SK-N-MC (cell line): ENCODE data around the gene MISP.

Experiments
- EZH2 ChIP-seq: fragments of 200-600 bp; sonication (generic); IDR thresholded peaks from one replicate; pipeline ENCODE4 v1.6.1; 2017; ENCODE audit warnings: antibody characterized with exemption
- FOXP2 ChIP-seq: optimal IDR thresholded peaks from 2 replicates; pipeline ENCODE3; 2011; ENCODE audit warnings: mild to moderate bottlenecking, moderate library complexity; ENCODE audit not compliant: insufficient read depth; ENCODE audit errors: extremely low read length, control extremely low read depth
- POLR2AphosphoS5 ChIP-seq: IDR thresholded peaks from 2 replicates; pipeline ENCODE4 v1.6.1; 2012; ENCODE audit warnings: mild to moderate bottlenecking, low read depth, low read length, borderline replicate concordance

DNA sequence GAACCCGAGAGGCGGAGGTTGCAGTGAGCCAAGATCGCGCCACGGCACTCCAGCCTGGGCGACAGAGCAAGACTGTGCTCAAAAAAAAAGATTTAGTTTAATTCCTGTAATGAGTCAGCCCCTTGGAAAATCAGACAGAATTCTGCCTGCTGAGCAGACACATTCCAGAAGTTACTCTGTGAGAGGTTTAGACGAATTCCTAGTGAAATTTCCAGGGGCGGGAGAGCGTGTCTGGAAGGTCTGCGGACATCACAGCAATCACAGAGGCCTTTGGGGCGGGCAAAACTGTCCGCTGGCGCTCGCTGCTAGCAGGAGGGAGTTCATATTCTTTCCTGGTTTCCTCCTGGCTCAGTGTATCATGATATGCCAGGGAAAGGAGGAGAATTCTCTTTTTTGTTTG is 17.5 kb downstream of the MISP start:
- no peak for TF ChIP-seq POLR2AphosphoS5
- no peak for TF ChIP-seq EZH2
- no peak for TF ChIP-seq FOXP2
